K562 (cell line): Measurements from ENCODE around the gene CYFIP2. TPM values are rescaled to one million over a fixed set of nuclear protein-coding genes. Genes with fewer than 3 reads are reported as not detected.

Source experiments
- ATAC-seq: fragments of 200-7000 bp; cut with Tn5 transposase; 3 replicates; pipeline ENCODE4 v1.9.1; 2020; ENCODE audit warnings: moderate library complexity
- BruUV-seq: library from RNA; stranded (reverse); fragments of 400-500 nt; replicated peaks from 2 replicates; lab custom pipeline; 2021; lab: Mats Ljungman, UMichigan
- CTCF ChIA-PET: fragments of 300-600 bp; formaldehyde crosslinking; extraction: SDS; loops from one replicate; lab custom pipeline; 2021; ENCODE audit warnings: low intra/inter-chr PET ratio; lab: Yijun Ruan, JAX
- POLR2A ChIA-PET: fragments of 300-600, 350-650 bp; sonication (Branson Sonifier 250); formaldehyde crosslinking; extraction: SDS; loops from one replicate; lab custom pipeline; 2021; ENCODE audit warnings: antibody characterized with exemption, inconsistent platforms; lab: Yijun Ruan, JAX
- DNase-seq, 4 experiments: peaks; one replicate each; pipeline versions ENCODE4 v3.0.0 to v3.0.0-alpha.2; 2011 to 2018; ENCODE audit warnings: low spot score in 3 of 4, mixed read lengths in 3 of 4; ENCODE audit errors: extremely low read depth in 1 of 4
- FAIRE-seq: peaks from 2 replicates; lab custom pipeline; 2011; peaks lifted over from hg19 to GRCh38; lab: Jason Lieb, UNC
- H2AFZ ChIP-seq: 2 replicates; pipeline ENCODE4 v1.6.0; 2011; ENCODE audit warnings: low read depth, low read length, control low read depth, inconsistent platforms
- H3K27ac ChIP-seq: fragments of 200-600 bp; 3 replicates; pipeline ENCODE4 v1.8.0; 2011; ENCODE audit warnings: low read depth, mild to moderate bottlenecking, control low read depth, inconsistent platforms, low read length, moderate library complexity, mixed read lengths; ENCODE audit errors: extremely low read depth
- H3K27me3 ChIP-seq, 2 experiments: fragments of 300-600 bp in 1 of 2; 2 replicates in 1 of 2; 3 replicates in 1 of 2; pipeline versions ENCODE4 v1.6.0 to v1.8.0; 2011; ENCODE audit warnings: inconsistent platforms in 2 of 2, low read length in 2 of 2, mild to moderate bottlenecking in 1 of 2, mixed read lengths in 1 of 2, moderate library complexity in 1 of 2; ENCODE audit not compliant: control insufficient read depth in 2 of 2, insufficient read depth in 2 of 2
- H3K36me3 ChIP-seq: fragments of 300-600 bp; 3 replicates; pipeline ENCODE4 v1.8.0; 2011; ENCODE audit warnings: mild to moderate bottlenecking, low read length, inconsistent platforms; ENCODE audit not compliant: control insufficient read depth, insufficient read depth
- H3K4me1 ChIP-seq, 2 experiments: fragments of 200-600 bp in 1 of 2; replicated peaks in 1 of 2; 2 replicates in 1 of 2; 3 replicates in 1 of 2; pipeline versions ENCODE4 v1.5.1 to v1.8.0; 2011; ENCODE audit warnings: inconsistent platforms in 2 of 2, low read length in 2 of 2, mild to moderate bottlenecking in 1 of 2, mixed read lengths in 1 of 2, moderate library complexity in 1 of 2; ENCODE audit not compliant: control insufficient read depth in 2 of 2, insufficient read depth in 2 of 2
- H3K4me2 ChIP-seq: 2 replicates; pipeline ENCODE4 v1.6.1; 2011; ENCODE audit warnings: low read length, control low read depth, inconsistent platforms, mixed read lengths; ENCODE audit not compliant: insufficient read depth
- H3K4me3 ChIP-seq: fragments of 200-600 bp; sonication (generic), shearing (Covaris generic); 2 replicates; pipeline ENCODE4 v1.5.1; 2016; ENCODE audit warnings: control low read depth, inconsistent platforms
- H3K79me2 ChIP-seq: fragments of 200-600 bp; 3 replicates; pipeline ENCODE4 v1.8.0; 2011; ENCODE audit warnings: low read length, inconsistent platforms; ENCODE audit not compliant: control insufficient read depth, insufficient read depth
- H3K9ac ChIP-seq, 2 experiments: 2 replicates each; pipeline versions ENCODE4 v1.6.0 to v1.6.1; 2011; ENCODE audit warnings: low read depth in 2 of 2, low read length in 2 of 2, control low read depth in 1 of 2, inconsistent platforms in 1 of 2, mild to moderate bottlenecking in 1 of 2, mixed read lengths in 1 of 2; ENCODE audit not compliant: insufficient read depth in 1 of 2
- H3K9me1 ChIP-seq: one replicate; pipeline ENCODE4 v1.6.0; 2011; ENCODE audit warnings: inconsistent platforms, mild to moderate bottlenecking, low read length, moderate library complexity; ENCODE audit not compliant: control insufficient read depth, insufficient read depth
- H3K9me3 ChIP-seq: replicated peaks from 2 replicates; pipeline ENCODE4 v1.5.1; 2011; ENCODE audit warnings: low read depth, low read length, inconsistent platforms; ENCODE audit not compliant: control insufficient read depth, insufficient read depth
- H4K20me1 ChIP-seq: replicated peaks from 2 replicates; pipeline ENCODE4 v1.6.1; 2011; ENCODE audit warnings: low read length, inconsistent platforms, mixed read lengths; ENCODE audit not compliant: control insufficient read depth, insufficient read depth
- CBX2 ChIP-seq: fragments of 200-600 bp; sonication (generic); IDR thresholded peaks from one replicate; pipeline ENCODE4 v1.6.1; 2012; ENCODE audit warnings: mild to moderate bottlenecking, low read length, inconsistent platforms; ENCODE audit not compliant: insufficient read depth, poor library complexity, severe bottlenecking
- CTCF ChIP-seq, 3 experiments: IDR thresholded peaks in 2 of 3; conservative IDR thresholded peaks in 1 of 3; 2 replicates each; pipeline ENCODE4 v1.5.1; 2011 to 2012; ENCODE audit warnings: low read length in 3 of 3, mild to moderate bottlenecking in 3 of 3, control low read depth in 2 of 3, improper control_type of control experiment in 1 of 3, inconsistent platforms in 1 of 3, low read depth in 1 of 3, mixed read lengths in 1 of 3, moderate library complexity in 1 of 3; ENCODE audit not compliant: insufficient read depth in 2 of 3
- KLF13 ChIP-seq: fragments of 450-650 bp; IDR thresholded peaks from 2 replicates; pipeline ENCODE4 v1.6.1; 2016; ENCODE audit warnings: missing genetic modification characterization, low read depth, mild to moderate bottlenecking, missing compliant biosample characterization, moderate library complexity, borderline replicate concordance
- PREB ChIP-seq: sonication (generic); formaldehyde crosslinking; IDR thresholded peaks from 2 replicates; pipeline ENCODE4 v1.8.1; 2023; ENCODE audit warnings: mild to moderate bottlenecking, missing genetic modification reagents
- WGBS: fragments of 100-300 bp; shearing (Covaris generic); methylation state at CpG from one replicate; pipeline ENCODE4 v1.1.6; 2016; ENCODE audit warnings: low coverage, mixed read lengths; ENCODE audit not compliant: insufficient coverage; ENCODE audit errors: missing lambda C conversion rate; 5-methylcytosine and 5-hydroxymethylcytosine counted together
- in situ Hi-C: fragments of 300-500 bp; cut with MboI; formaldehyde crosslinking; loops from 4 replicates; pipeline ENCODE4 v1.15.0; 2018; ENCODE audit warnings: inconsistent platforms, mixed read lengths
- intact Hi-C: fragments of 100-400 bp; cut with micrococcal nuclease; formaldehyde crosslinking; loops from 2 replicates; pipeline ENCODE4 v1.14.2; 2022
- polyA plus RNA-seq, 8 experiments: library from polyadenylated mRNA; depleted of rRNA in 4 of 8; stranded (reverse) in 5 of 8; unstranded in 3 of 8; fragments of >200 nt; fragmentation: Nextera tagmentation in 2 of 8; fragmentation: Illumina TruSeq in 1 of 8; extraction: Ambion mirVana in 2 of 8; extraction: Trizol in 1 of 8; gene quantifications; 2 replicates each; pipeline versions ENCODE4 v1.2.1 to v1.2.3, GENCODE V29; 2011 to 2014; ENCODE audit warnings: inconsistent platforms in 1 of 8, missing spikeins in 1 of 8
- total RNA-seq, 7 experiments: library from RNA; depleted of rRNA in 6 of 7; stranded (reverse); fragments of >200 nt in 6 of 7; fragmentation: Illumina TruSeq in 2 of 7; extraction: Trizol in 2 of 7; gene quantifications; 2 replicates each; pipeline versions ENCODE4 v1.2.1 to v1.2.3, GENCODE V29; 2011 to 2021; ENCODE audit warnings: low replicate concordance in 1 of 7

The CYFIP2 gene
- total and polyA plus RNA-seq, 9 of the 15 experiments (the other 6 are each of a cell fraction or from before 2014, with no cell fraction given): 0.76 to 2.9 (median 1.4) TPM; not detected in 1

GRCh38 chr5:157354800-157355199 is 88.9 kb downstream of the CYFIP2 start:
- in situ Hi-C loops: no loop called here

More at GRCh38 chr5:157354800-157355199, 88.9 kb downstream of the CYFIP2 start:
- Histone ChIP-seq H3K4me3 (no peak overlapping the region), H3K9me3 (no peaks in the 10 kb centered on the region), H3K79me2 (no peaks in the 10 kb centered on the region), H3K9me1 (no peaks in the 10 kb centered on the region), H3K27me3 (peaks cover 0 to 16% of the 10 kb centered on the region in 2 experiments; a peak in 3 of 5 replicates), H4K20me1 (no peaks in the 10 kb centered on the region), H2AFZ (no peak overlapping the region), H3K27ac (no peak overlapping the region), H3K4me2 (no peak overlapping the region), H3K9ac (no peak overlapping the region), H3K36me3 (no peaks in the 10 kb centered on the region), H3K4me1 (peaks cover 0 to 10% of the 10 kb centered on the region in 2 experiments; a peak in 2 of 5 replicates)
- DNase-seq (peak; percentile 8 to 33 (median 22)), FAIRE-seq (peak; percentile 42), ATAC-seq (peak; percentile 77)
- 4% methylated on average over 5 of the region's 5 CpGs for WGBS
- POLR2A ChIA-PET: interaction anchor here (0.5 to 1.6 kb wide), 3 partner anchors 9 to 474 kb away, joined by 3 to 4 read pairs (median 3); a partner anchor contains a TSS
- no TSS peak for BruUV-seq
- CTCF ChIA-PET: no interaction called here
- intact Hi-C loops: no loop called here
- TF ChIP-seq CBX2 (no peak), PREB (CRISPR knock-in tag) (no peak), CTCF (IDR thresholded peaks at IDR 0.05 in 2 of 3, conservative IDR thresholded peaks at IDR 0.05 in 1 of 3; ENCODE audit: insufficient read depth in 2 of 3, low read depth in 1 of 3, low read length in 3 of 3) (peak; percentile 17 to 48 (median 45); a peak in 3 of 6 replicates), KLF13 (tag) (no peak)
